GM19463 (cell line): ENCODE results near the gene RABEP1.

Source experiments
- ATAC-seq: cut with Tn5 transposase; IDR thresholded peaks from one replicate; pipeline ENCODE4 v1.9.1; 2021; ENCODE audit warnings: mild to moderate bottlenecking, moderate library complexity; ENCODE audit not compliant: unreplicated experiment

The RABEP1 gene

GRCh38 chr17:5269241-5269960 lies 12.7 kb upstream of the RABEP1 start:
- no peak for ATAC-seq

GRCh38 chr17:5272322-5272721 lies 9.8 kb upstream of the RABEP1 start:
- ATAC-seq = no peak

GRCh38 chr17:5282642-5283217 lies 646 bp downstream of the RABEP1 start:
- no peak for ATAC-seq

DNA sequence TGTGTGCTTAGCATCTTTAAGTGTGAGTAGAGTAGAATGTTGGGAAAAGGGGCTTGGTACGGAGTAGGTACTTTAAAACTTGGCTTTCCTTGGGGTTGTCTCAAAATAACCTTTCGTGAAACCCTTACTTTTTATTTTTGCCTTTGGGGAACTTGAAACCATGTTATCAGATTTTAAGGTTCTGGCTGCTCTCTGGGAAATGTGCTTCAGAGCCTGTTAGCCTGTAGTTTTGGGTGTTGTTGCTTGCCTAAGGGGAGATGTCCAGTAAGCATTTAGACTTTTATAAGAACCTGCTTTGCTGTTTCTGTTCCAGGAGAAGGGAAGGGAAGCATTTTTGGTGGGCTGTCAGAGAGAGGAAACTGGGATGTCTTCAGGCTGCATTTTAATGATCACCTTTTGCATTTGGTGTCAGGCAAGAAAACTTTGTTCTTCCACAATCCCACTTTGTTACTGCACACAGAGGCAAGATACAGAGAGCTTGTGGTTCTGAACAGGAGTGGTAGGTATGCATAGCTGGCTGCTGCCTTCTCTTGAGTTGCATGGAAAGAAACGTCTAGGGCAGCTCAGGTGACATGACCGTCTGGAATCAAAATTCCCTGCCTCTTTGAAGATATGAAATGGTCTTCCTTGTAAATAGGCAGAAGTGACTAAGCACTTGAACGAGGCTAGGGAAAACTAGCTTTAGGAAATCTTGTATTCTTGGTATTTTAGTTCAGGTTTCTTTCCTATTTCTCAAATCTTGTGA lies 1.7 kb downstream of the RABEP1 start:
- ATAC-seq = no peak

DNA sequence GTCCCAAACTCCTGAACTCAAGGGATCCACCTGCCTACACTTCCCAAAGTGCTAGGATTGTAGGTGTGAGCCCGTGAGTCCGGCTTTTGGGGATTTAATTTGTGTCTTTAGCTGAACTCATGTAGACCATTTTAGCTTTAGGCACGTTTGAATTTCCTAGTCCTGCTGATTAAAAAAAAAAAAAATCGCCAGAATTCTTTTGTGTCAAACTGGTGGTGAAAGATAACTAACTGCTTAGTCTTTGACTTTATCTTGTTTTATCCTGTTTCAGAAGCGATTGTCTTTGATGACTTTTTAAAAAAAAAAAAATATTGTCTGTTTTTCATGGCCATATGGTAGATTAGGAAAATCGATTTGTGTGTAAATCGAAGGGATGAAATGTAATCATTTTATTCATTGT lies 2.6 kb downstream of the RABEP1 start:
- no peak for ATAC-seq

DNA sequence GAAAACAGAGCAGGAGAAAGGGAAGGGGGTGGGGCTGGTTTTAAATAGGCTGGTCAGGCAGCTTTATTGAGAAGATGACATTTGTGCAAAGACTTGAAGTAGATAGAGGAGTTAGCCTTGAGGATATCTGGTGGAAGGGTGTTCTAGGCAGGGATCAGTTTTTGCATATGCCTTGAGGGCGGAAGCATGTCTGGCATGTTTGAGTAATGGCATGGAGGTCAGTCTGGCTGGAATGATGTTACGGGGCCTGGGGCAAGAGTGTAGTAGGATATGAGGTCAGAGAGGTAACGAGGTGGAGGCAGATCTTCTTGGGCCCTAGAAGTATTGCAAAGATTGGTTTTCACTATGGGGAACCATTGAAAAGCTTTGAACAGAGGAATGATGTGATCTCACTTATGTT lies 4.8 kb downstream of the RABEP1 start:
- ATAC-seq = no peak

GRCh38 chr17:5291683-5292350 lies 9.7 kb downstream of the RABEP1 start:
- ATAC-seq = no peak

GRCh38 chr17:5297245-5297644 lies 15.2 kb downstream of the RABEP1 start:
- ATAC-seq = no peak

- ATAC-seq = no peak
Observed at GRCh38 chr17:5299383-5299782, 17.3 kb downstream of the RABEP1 start.

DNA sequence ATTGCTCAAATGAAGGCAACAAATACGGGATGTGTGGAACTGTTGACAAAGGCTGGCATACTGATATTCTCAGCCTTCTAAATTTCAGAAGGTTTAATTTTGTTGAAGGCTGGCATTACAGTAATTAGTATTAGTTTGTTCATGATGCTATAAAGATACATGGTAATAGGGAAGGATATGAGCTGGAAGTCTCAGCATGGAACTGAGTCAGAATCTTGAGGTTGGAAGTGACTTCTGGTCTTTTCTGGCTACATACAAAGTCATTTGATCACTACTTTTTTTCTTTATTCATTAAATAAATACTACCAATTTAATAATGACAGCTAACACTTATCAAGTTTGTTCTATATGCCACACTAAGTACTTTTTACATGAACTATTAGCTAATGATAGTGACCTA lies 22.6 kb downstream of the RABEP1 start:
- no peak for ATAC-seq

DNA sequence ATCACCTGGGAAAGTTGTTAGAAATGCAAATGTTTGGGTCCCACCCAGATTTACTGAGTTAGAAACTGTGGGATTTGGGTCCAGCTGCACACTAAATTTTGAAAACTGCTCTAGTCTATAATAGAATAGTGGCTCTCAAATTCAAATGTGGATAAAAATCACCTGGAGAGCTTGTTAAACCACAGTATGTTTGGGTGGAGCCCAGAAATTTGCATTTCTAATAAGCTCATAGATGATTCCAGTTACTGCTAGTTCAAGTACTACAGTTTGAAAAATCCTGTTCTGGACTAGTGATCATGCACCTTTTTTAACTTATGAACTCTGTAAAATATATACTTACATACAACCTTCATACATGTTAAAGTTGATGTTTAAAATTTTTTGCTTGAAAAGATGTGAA lies 27.8 kb downstream of the RABEP1 start:
- ATAC-seq = no peak

- no peak for ATAC-seq
Observed at GRCh38 chr17:5325851-5326250, 43.8 kb downstream of the RABEP1 start.

- no peak for ATAC-seq
Observed at GRCh38 chr17:5329784-5330557, 47.9 kb downstream of the RABEP1 start.

DNA sequence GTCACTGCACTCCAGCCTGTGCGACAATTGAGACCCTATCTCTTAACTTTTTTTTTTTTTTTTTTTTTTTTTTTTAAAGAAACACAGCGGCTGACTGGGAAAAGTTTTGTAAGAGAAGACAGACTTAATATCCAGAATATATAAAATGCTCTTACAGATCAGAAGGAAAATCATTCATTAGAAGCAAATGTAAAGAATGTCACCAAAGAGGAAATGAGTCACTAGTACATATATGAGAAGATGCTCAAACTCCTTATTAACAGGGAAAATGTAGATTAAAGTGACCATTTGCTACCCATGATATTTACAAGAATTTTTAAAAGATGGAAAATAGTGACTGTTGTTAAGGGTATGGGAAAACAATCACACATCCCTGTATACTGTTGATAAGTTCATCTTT lies 48.9 kb downstream of the RABEP1 start:
- ATAC-seq = no peak

GRCh38 chr17:5331506-5331905 lies 49.4 kb downstream of the RABEP1 start:
- no peak for ATAC-seq

- ATAC-seq = no peak
Observed at GRCh38 chr17:5344914-5345313, 62.8 kb downstream of the RABEP1 start.

- no peak for ATAC-seq
Observed at GRCh38 chr17:5352681-5353289, 70.7 kb downstream of the RABEP1 start.

DNA sequence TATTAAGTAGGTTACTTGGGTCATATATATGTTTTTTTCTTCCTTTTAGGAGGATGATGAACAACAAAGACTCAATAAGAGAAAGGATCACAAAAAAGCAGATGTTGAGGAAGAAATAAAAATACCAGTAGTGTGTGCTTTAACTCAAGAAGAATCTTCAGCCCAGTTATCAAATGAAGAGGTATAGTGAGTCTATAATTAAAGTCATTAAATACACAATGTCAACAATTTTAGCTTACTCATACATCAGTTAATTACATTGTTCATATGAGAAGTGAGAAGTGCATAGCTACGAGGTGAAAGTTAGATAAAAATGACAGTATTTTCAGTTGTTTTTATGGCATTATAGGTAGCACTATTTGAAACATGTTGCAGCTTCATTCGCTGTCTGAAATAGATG lies 72.2 kb downstream of the RABEP1 start:
- no peak for ATAC-seq

- ATAC-seq = no peak
Observed at GRCh38 chr17:5354886-5355415, 72.9 kb downstream of the RABEP1 start.

DNA sequence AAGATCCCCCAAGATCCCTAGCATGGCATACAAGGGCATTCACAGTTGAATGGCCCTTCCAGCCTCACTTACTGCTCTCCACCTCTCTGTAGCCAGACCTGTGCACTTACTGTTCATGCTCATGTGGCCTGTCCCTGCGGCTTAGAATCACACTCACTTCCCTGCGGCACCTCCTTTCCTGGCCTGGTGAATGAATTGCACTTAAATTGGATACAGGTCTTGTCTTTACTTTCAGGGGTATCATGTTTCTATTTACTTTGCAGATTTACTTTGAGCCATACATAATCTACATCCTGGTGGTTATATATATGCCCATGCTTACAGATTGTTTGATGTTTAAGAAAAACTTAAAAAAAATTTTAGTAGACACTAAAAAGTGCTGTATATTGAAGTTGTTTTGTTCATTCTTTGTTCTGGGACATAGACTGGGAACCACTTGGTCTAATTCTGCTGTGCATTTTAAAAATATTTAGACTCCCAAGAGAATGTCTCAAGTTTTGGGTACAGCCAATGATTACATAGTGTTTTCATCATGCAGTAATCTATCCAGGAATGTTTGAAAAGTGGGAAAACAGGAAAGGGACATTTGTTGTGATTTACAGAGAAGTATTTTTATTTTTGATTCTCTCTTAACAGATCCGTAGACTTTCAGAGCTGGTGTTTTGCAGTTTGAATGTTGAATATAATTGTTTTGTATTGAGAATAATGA lies 73.5 kb downstream of the RABEP1 start:
- no peak for ATAC-seq
